Fibroblast of villous mesenchyme (primary cell): ENCODE data around the gene EML5. TPM values are rescaled to one million over a fixed set of nuclear protein-coding genes. Genes with fewer than 3 reads are reported as not detected.

Experiments used
- DNase-seq: peaks from one replicate; pipeline ENCODE4 v3.0.0-alpha.2; 2010; ENCODE audit warnings: low read depth
- H3K4me3 ChIP-seq: 2 replicates; pipeline ENCODE4 v1.5.1; 2011; ENCODE audit warnings: low read depth, mild to moderate bottlenecking, low read length
- total RNA-seq: library from RNA; depleted of rRNA; stranded (reverse); fragments of >200 nt; gene quantifications from 2 replicates; pipeline ENCODE4 v1.2.3, GENCODE V29; 2012
- TF ChIP-seq, protein P1 (sequence below): IDR thresholded peaks from 2 replicates; pipeline ENCODE4 v1.5.1; 2012; ENCODE audit warnings: low read depth, mild to moderate bottlenecking, low read length; ENCODE audit not compliant: insufficient read depth

The EML5 gene
- total RNA-seq, 1 donor, result 0.86 TPM

DNA sequence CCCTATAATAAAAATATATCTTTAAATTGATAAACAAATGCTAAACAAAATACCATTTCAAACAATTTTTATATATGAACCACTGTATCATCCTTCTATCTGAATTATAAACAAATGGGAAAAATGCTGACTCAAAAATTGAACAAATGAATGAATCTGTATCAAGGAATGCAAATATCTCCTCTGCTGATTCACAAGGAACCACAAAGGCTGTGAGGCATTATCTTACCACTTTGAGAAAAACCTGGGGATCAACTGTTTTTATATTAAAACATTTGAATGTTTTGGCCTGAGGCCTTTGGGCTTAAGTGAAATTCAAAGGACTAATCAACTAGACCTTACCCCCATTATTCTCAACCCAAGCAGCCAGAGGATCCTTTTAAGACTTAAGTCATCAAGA is 86.3 kb downstream of the EML5 start:
- no peak for DNase-seq
- no peak overlapping the region for H3K4me3 ChIP-seq
- TF ChIP-seq, protein P1, sequence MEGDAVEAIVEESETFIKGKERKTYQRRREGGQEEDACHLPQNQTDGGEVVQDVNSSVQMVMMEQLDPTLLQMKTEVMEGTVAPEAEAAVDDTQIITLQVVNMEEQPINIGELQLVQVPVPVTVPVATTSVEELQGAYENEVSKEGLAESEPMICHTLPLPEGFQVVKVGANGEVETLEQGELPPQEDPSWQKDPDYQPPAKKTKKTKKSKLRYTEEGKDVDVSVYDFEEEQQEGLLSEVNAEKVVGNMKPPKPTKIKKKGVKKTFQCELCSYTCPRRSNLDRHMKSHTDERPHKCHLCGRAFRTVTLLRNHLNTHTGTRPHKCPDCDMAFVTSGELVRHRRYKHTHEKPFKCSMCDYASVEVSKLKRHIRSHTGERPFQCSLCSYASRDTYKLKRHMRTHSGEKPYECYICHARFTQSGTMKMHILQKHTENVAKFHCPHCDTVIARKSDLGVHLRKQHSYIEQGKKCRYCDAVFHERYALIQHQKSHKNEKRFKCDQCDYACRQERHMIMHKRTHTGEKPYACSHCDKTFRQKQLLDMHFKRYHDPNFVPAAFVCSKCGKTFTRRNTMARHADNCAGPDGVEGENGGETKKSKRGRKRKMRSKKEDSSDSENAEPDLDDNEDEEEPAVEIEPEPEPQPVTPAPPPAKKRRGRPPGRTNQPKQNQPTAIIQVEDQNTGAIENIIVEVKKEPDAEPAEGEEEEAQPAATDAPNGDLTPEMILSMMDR, result no peak

DNA sequence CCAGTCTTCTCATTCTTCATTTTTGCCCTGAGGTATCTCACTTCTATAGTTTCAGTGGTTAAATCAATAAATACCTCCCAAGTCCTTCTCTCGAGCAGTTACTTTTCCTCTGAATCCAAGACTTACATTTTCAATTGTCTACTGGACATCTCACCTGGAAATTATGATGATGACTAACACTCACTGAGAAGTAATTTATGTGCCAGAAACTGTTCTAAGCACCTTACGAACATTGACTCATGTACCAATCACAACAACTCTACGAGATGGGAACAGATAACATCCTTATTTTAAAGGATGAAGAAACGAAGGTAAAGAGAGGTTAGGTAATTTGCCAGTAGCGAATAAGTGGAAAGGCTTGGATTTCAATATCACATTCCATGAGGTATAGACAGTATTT is 94.1 kb downstream of the EML5 start:
- no peak for DNase-seq
- TF ChIP-seq, protein P1, result no peak
- no peak overlapping the region for H3K4me3 ChIP-seq

DNA sequence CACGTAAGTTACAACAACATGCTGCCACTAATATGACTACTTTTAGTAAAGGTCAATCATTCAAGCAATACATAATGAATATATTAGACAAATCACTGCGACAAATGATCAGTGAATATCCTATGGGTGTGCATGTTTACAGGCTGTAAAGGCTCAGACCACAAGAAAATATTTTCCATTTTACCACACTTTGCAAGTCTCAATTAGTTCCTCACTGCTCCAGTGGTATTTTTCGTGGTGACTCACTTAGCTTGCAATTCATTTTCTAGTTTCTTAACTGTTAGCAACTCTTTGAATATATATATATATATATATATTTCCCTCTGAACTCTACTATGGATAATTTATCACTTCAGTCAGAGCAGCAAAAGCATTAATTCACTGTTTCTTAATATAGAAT is 96.9 kb downstream of the EML5 start:
- H3K4me3 ChIP-seq, result no peak overlapping the region
- TF ChIP-seq, protein P1, result no peak
- no peak for DNase-seq

DNA sequence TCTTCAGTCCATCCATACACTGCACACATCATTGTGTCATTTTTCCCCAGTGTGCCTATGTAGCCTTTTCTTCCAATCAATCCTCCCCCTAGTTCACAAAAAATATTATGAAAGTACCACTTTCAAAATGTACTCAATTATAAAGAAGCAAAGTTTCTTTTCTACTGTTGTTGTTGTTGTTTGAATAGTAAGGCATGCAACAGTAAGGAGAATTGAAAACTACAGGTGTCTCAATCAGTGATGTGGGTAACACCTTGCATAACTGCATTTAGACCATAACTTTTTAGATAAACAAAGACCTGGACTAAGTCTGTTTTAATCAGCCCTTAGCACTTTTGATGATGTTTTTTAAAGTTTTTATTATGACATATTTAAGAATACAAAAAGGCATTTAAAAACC is 104.4 kb downstream of the EML5 start:
- TF ChIP-seq, protein P1, result no peak
- no peak overlapping the region for H3K4me3 ChIP-seq
- DNase-seq, result no peak

DNA sequence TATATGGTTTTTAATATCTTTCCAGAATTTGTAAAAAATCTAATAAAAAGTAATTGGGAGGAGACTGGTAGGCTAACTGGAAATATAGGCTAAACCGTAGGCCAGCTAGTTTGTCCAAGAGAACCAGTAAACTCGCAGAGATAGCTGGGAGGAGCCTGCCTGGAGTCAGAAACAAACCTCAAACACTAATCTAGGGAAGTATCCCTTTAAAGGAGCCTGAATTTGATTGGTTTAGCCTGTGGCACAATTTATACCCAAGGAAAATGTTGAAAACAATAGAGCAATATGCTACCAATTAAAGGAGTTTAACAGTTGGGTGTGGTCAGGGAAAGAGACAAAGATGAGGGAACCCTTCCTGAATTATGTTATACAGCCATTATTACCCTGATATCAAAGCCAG is 109.6 kb downstream of the EML5 start:
- H3K4me3 ChIP-seq, result no peak overlapping the region
- DNase-seq, result no peak
- TF ChIP-seq, protein P1, result no peak

DNA sequence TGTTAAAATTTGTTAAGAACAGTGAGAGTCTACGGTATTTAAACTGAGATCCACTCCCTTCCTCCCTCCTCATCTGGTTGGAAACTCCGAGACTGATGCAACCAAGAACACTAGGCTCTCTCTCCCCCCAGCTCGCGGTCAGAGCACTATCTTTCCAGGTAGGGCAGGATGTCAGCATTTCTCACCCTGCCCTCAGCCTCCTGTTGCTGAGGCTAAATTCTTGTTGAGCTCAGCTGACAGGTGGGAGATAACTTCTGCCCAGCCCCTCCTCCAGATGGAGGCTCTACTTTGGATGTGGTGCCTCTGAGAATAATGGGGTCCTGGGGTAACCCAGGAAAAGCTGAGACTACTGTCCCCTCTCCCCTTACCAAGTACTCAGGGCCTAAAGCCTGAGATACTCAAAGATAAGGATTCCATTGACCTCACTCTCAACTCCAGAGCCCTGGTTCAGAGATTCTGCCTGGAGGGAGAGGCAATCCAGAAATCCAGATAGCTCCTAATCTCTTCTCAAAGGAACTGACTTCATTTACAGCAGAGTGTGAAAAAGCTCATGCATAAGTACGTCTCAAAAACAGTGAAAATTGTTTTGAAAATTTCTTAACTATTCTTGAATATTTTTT is 110.1 kb downstream of the EML5 start:
- no peak for DNase-seq
- no peak overlapping the region for H3K4me3 ChIP-seq
- TF ChIP-seq, protein P1, result no peak
